Brain pericyte (primary cell): Measurements from ENCODE around the gene GALNT14.

Experiments
- DNase-seq: peaks from one replicate; pipeline ENCODE4 v3.0.0-alpha.2; 2012; ENCODE audit warnings: low read depth, low spot score

Gene GALNT14

DNA sequence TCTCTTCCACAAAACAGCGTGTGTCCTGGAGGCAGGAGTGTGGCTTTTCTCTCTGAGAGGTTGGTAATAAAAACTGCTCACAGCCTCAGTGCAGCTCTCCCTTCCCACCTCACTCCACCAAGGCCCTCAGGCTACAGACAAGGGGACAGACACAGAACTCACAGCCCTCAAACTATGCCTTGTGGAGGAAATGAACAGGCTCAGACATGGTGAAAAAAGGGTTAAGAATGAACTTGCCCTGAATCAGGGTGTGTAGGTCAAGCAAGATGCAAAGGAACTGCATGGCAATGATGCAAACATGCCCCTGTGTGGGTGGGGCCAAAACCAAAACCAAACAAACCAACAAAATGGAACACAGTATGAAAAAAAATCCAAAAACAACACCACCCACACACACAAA lies 125.8 kb downstream of the GALNT14 start:
- DNase-seq, result no peak

- DNase-seq, result no peak
Measured at GRCh38 chr2:31011587-31011986, 126.7 kb downstream of the GALNT14 start.

DNA sequence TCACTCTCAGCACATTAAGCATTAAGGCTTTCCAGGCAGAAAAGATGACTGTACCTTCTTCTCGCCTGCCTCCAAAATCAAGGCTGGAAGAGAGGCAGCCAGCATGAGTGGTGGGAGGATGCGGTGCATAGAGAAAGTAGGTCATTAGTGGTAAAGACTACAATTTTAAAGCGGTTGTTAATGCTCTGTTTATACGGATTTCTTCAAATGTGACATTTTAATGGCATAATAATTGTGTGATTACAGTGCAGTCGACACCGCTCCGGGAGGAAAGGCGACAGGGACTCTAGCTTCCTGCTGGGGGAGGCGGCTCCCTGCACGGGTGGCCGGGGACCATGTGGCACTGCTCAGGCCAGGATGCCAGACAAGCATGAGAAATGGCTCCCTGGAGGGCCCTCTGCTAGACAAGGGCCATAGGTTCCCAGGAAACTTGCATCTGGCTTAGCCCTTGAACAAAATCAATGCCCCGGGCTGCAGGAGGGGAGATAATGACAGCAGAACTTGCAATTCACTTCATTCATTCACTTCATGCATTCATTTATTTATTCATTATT lies 129.6 kb downstream of the GALNT14 start:
- DNase-seq, result no peak

DNA sequence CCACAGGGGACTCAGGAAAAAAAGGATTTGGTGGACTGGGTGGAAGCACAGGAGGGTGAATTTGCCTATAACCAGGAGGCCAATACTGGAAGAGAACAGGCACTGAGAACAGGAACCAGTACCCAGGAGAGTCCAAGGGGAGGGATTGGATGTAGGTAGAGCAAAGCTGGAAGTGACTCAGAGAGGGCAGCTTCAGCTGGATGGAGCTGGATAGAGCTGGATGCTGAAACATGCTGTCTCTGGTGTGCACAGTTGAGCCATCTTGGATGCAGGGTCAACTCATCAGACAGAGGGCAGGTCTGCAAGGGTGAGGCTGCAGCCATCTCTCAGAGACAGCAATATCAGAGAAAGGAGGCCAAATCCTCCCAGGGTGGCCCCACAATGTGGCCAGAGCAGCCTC lies 134.0 kb downstream of the GALNT14 start:
- no peak for DNase-seq

DNA sequence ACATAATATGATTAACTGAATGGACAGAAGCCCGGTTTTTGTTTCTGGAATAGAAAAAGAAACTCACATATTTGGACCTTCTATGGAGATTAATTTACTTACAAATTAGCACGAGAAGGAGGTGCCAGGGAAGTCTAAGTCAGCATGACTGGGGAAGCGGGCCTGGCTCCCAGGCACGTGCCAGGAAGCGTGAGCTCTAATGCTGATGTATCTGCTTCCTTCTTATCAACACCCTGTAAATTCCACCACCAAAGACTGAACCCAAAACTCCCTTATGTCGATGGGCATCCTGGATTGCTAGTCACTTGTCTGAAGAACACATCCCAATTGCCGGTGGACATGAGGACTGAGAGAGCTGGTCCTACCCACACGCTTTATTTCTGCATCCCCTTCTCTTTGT lies 134.5 kb downstream of the GALNT14 start:
- DNase-seq, result no peak

DNA sequence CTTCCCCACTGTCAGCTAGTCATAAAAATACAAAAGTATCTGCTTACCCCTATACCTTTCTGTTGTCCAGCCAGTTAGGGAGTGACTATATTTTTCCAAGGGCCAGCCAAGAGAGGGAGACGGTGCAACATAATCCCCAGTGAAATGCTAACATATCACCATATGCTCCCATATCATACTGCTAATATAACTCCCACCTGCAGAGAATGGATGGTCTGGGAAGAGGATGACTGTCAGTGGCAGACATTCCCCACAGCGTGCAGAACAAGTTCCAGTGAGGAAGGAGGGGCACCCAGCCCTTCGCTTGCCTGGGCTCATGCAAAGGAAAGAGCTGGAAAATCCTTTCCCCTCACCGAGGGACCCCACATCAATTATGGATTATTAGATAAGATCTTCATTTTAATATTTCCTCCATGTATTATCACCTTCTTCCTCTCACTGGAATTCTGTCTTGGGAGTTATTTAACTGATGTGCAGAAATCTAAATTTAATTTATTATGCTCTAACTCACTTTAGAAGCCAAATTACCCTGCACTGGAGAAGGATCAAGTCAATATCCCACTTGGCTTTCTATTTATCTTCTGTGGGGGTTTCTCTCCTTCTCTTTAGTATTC lies 135.6 kb downstream of the GALNT14 start:
- DNase-seq, result no peak

DNA sequence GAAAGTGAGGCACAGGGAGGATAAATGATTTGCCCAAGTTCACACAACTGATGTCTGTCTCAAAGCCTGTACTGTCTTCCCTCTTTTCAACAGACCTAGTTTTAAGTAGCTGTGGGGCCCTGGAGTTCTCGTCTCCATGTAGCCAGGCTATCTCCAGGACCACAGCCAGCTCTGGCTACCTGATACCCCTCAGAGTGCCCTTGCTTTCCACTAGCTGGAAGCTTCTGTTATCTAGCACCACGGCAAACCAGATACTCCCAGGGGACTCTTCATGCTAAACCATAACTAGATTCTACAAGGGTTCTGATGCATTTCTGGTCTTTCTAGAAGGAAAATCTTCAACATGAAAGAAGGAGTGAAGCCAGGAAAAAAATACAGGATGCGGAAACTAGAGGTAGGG lies 137.3 kb downstream of the GALNT14 start:
- DNase-seq, result no peak

DNA sequence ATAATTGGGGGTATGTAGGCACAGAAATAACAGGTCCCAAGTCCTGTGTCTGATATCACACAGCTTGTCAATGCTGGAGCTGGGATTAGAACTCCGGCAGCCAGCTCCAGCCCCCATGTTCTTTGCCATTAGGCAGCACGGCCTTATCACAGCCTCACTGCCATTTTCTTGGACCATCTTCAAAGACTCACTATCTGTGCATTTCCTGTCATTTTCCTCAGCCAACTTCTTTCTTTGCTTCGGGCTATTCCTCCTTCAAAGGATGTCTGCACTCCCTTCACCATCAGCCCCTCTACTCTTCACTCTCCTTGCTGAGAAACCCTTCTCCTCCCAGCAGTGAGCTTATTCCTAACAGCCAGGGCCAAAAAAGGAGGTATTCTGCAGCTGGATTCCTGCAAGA lies 139.6 kb downstream of the GALNT14 start:
- no peak for DNase-seq

DNA sequence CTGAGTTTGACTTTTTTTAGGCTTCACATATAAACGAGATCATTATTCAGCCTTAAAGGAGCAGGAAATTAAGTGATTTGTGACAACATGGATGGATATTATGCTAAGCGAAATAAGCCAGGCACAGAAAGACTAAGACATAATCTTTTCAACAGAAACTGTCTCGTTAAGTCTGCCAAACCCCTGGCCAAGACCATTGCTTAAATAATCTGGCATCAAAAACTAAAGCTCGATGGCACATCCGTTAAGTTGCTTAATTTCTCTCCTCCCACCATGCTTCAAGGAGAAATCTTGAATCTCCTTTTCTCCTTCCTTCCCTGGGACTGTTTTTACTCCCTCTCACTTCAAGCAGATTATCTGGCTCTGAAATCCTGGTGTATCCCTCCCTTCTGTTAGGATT lies 140.3 kb downstream of the GALNT14 start:
- DNase-seq, result no peak

DNA sequence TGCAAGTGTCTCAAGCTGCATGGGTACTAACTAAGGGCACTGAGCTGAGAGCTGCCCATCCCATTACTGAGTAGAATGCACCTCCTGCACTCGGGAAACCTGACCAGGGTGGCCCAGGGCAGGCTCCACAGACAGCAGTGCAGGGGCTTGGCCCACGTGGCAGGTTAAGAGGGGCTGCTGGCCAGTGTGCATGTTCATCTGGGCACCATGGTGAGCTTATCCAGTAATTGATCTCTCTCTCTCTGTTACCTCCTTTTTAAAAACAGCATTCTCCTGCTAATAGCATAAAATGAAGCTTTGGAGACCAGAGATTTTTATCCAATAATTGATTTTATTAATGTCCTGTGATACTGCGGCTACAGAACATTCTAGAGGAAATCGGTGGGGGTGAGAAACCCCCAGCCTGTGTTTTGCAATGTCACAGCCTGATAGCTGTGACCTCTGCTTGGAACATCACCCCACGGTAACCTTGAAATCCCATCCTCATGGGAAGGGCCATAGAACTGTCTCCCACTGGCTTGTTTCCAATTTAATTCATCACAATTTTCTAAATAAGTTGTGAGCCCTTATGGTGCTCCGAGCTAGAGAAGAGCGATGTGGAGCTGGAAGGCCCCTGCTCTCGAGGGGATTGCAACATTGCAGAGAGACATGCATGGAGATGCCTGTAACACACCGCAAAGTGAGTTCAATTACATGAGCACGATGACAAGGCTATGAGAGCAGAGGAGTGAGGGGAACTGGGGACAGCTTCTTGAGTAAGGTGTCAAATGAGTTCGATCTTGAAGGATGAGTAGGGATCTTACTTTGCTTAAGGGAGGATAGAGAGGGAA lies 143.8 kb downstream of the GALNT14 start:
- DNase-seq, result no peak

DNA sequence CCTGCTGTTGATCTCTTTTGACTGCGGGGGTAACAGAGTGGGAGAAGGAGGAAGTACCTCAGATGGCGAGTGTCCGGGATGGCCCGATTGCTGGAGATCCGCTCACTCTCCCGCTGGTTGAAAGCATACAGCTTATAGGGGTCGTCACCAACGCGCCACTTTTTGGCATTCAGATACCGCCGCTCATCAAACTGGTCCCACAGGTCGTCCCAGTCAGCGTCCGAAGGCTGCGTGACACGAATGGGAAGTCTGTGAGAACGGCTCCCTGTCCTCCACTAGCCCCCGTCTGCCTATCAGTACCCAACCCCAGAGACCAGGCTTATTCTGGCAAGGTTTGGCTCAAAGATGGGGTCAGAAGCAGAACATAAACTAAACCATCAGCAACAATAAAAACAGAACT lies 145.5 kb downstream of the GALNT14 start:
- DNase-seq, result no peak

DNA sequence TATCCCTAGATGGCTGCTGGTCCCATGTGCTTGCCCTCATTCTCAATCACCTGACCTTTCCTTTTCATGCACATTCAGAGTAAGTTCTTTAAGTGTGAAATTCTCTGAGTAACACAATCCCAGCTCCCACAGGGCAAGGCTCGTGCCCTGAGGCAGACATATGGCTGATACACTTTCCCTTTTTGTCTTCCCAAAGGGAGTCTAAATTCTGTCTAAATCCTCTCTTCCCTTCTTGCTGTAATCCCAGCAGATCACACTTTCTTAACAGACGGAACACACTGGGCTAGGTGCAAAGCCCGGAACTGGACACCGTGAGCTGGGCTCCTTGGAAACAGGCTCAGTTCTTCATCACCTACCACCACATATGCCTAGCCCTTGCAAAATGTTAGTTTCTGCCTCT lies 147.6 kb downstream of the GALNT14 start:
- DNase-seq, result no peak

DNA sequence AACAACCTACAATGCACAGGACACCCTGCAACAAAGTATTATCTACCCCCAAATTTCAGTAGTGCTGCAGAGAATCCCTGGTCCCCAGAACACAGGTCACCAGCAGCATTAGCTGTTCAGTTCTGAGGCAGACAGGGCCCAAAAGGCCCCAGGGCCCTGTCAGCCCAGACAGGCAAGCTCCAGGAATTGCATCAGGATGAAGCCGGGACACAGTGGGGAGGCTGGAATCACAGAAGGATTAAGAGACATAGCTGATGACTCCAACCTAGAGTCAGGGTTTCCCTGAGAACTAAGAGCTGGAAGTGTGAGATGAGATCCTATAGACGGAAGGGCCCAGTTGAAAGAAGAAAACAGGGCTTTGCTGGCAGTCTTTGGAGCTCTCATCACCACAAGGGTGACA lies 148.1 kb downstream of the GALNT14 start:
- DNase-seq, result no peak

DNA sequence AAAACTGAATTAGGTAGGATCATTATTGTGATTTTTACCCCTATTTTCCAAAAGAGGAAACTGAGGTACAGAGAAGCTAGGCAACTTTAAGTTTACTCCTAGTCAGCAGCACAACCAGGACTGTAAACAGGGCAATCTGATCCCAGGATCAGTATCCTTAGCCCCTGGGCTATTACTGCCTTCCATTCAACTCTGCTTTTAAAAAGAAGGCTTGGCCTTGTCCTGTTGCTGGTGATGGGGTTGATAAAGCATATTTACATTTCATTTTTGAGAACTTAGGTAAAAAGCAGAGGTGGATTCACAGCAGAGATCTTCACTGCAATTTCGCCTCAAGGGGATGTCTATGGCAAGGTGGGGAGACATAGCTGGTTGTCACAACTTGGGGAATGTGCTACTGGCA lies 148.5 kb downstream of the GALNT14 start:
- DNase-seq, result no peak

DNA sequence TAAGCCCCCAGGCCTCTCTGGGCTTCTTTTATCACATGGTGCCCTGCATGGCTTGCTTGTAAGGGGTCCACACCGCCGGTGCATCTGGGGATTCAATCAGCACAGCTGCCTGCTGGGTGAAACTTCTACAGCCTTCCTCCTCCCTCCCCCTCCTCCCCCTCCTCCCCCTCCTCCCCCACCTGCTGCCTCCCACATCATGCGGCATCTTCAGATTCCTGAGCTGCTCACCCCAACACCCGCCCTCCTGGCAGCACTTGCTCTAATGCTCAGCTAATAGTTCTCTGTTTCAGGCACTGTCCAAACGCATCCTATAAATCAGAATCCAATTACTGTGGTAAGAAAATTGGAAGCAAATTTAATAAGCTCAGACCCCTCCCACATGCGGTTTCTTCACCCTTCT lies 150.7 kb downstream of the GALNT14 start:
- no peak for DNase-seq

DNA sequence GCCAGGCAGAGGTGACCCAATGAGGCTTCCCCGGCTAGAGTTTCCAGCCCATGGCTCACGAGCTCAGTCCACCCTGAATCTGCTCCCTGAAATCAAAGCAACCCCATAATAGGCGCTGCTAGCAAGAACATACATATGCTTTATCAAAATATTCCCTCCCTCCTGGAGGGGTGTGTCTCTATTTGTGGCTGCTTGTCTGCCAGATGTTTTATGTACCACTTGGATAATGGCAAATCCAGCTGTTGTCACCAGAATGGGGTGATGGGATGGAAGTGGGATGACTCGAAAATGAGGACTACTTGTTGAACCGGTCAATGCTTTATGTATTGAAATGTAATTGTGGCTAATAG lies 152.0 kb downstream of the GALNT14 start:
- no peak for DNase-seq

DNA sequence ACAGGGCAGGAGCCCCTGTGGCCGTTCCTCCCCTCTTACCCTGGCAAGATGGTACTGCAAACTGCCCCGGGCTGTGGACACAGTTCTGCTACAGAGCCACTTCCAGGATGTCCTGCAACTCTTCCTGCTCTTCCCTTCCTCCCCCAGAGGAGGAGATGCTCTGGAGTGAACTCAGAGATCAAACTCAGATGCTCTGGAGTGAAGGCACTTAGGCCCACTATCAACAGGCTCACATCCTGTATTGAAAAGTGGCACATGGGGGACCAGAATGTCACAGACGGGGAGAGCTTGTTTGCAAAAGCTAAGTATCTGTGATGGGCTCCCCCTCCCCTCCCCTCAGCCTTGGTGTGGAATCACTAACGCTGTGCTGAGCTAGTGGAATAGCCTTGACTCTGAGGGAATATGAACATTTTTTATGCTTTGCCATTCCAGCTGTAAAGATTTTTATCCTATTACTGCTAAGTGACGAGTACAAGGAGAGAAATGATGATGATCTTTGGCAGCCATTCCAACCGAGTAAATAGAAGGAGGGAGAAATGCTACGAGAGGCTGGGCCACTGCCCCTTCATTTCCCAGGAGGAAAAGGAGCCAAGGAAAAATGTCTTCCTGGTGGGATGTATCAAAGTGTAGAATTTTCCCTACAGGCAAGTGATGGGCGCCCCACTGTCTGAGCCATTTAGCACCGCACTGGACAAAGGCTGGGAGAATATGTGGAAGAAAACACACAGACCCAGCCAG lies 152.6 kb downstream of the GALNT14 start:
- no peak for DNase-seq

GRCh38 chr2:30984148-30984547 lies 154.1 kb downstream of the GALNT14 start:
- no peak for DNase-seq

DNA sequence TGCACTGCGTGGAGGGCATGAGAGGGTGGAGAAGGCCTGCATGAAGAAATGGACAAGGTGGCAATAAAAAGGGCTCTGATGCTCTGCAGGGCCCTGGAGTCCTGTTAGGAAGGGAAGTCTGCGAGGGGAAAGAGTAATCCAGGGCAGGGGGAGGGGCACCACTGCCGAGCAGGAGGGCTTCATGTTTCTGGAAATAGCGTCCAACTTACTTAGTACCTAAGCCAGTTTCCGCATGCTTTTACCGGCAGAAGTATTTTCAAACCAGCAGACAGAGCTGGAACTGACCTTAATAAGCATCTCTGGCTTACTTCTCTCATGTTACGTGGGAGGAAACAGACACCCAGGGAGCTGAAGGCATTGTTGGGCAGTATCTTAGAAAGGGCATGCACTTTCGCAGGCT lies 156.7 kb downstream of the GALNT14 start:
- DNase-seq, result no peak

DNA sequence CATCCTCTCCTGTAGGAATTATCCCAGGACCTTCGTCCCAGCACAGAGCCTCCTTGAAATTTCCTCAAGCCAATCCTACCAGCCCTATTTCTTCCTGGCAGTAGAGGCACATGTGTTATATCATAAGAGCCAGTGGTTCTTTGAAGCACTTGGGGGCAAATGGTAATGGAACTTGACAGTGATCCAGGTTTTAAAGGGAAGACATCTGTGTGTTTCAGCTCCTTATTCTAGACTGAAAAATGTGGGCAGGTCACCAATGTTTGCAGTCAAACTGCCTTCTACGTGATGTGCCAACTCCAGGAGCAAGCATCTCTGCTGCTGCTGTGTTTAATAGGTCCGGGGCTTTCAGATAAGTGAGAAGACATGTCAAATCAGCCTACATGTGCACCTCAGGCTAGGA lies 157.1 kb downstream of the GALNT14 start:
- no peak for DNase-seq

DNA sequence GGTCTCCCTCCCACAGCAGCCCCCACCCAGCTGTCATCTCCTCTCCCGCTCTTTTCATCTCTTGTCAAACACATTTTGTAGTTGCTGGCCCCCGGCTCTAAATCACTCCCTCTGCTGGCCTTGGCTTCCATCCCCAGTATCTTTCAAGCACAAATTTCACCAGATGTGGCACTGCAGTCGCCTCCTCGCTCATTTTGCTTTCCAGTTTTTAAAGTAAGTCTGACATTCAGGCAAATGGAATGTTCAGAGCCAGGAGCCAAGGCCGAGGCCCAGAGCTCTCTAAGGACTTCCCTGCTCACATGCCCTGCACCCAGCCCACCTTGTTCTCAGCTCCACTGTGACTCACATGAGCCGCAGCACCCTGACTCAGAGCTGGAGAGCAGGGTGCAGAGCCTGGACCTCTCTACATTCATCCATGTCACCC lies 158.4 kb downstream of the GALNT14 start:
- DNase-seq, result no peak

DNA sequence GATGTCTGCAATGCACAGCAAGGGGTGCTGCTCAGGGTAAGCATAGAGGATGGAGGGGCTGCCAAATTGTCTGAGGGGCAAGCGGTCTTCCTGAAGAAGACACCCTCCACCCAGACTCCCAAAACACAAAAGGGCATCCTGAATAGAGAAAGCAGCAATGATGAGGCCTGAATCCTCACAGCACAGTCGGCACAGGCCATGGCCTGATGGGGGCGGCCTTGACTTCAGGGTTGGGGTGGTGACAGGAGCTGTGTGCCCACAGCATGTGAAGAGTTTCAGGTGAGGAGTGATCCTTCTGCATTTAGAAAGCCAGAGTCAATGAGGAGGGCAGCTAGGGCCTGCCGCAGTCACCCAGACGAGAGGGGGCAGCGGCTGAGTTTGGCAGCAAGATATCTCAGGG lies 159.4 kb downstream of the GALNT14 start:
- DNase-seq, result no peak

DNA sequence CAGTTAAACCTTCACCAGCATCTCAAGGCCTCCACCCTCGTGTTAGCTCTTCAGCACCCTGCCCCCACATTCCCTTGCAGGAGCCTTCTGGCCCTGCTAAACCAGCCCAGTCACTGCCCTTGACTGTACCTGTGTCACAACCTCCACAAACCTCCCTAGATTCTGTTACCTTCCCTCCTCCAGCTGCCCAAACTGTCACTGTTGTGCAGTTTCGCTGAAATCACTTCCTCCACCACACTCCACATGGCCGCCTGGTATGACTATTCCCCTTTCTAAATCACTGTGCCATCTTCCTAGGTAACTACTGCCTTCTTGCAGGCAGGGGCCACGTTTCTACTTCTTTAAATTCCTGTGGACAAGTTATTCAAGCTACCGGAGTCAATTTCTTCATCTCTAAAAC lies 160.2 kb downstream of the GALNT14 start:
- no peak for DNase-seq
